ENCODE data around the gene WDR83.
"Not testable (repeated sequence)": the region's sequence is repeated elsewhere in the genome, so short reads cannot be mapped to it uniquely, and the experiment has no call there.

Gene WDR83

DNA sequence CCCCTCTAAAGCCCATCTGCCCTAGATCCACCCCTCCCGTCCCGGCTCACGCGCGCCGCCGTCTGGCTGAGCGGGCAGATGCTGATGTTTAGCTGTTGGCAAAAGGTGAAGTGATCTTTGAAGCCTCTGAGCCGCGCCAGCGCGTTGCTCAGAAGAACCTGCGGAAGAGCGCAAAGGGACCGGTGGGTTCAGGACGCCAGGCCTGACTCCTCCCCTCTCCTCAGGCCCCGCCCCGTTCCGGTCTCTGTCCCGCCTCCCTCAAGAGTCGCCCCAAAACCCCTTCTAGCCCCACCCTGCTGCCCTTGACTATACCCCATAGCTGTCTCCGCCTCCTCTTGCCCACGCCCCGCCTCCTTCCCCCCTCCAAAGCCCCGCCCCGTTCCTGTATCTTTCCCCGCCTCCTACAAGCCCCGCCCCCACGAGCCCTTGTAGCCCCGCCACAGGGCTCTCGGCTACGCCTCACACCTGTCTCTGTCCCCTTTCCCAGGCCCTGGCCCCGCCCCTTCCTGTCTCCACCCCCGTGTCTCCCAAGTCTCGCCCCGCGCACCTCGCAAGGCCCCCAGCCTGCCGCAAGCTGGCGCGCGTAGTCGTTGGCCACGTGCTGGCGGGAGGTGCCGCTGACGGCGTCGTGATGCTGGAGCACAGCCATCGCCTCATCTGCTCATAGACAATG, 9.6 kb upstream of the WDR83 start:
- no peak for DNase-seq

DNA sequence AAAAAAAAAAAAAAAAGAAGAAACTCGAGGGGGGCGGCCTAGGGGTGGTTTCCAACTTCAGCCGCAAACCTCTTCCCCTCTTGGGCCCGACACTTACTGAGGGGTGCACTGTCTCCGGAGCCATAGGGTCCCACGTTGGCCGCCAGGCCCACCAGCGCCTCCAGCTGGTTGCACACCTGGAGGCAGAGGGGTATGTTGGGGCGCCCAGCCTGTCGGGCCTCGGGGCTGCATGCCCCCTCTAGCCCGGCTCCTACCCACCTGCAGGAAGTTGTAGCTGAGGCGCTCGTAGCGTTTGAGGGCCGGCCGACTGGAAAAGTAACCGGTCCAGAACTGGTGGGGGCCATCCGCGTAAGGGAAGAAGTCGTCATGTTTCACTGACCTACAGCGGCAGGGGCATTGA, 8.6 kb upstream of the WDR83 start:
- DNase-seq, result no peak

DNA sequence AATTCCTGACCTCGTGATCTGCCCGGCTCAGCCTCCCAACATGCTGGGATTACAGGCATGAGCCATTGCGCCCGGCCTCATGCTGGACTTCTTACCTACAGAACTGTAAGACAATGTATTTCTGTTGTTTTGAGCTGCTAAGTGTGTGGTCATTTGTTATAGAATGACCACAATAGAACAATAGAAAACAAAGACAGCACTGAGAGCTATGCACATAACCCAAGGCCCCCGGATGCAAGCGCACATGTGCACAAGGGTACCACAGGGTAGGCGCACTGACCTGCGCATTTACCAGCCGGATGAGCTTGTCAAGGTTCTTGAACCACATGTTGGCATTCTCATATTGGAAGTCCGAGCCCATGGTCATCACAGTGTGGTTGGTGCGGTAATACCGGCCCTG, 5.6 kb upstream of the WDR83 start:
- no peak for DNase-seq

DNA sequence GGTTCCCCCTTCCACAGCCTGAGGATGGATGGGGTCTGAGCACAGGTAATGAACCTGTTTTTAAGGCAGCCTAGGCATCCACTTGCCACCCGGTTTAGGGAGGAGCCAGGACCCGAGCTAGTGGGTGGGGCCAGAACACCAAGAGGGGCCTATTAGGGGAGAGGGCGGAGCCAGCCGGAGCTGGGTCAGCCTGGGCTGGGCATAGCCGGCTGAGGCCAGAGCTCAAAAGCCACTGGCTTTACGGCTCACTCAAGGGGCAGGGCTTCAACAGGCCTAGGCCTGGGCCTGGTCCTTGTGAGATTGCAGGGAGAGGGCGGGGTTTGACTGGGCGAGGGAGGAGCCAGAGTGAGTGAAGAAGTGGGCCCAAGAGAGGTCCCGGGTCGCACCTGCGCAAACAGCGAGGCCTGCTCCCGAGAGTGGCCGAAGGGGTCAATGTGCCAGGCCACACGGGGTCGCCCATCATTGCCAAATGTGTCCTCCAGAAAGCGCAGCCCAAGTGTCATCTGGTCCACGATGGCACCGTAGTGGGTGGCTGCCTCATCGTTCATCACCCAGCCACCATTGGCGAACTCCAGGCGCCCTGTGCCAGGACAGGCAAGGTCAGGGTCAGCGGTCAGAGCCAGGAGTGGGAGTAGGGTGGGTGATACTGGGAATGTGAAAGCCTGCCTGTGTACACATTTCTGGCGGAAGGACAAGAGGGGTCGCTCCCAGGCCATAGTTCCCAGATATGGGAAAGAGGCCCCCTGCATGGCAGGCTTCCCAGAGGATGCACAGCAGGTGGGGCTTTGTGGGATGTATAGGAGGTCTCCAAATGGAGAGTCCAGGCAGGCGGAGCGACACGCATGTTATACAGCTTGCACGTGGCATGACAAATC, 2.0 kb upstream of the WDR83 start:
- no peak for DNase-seq

DNA sequence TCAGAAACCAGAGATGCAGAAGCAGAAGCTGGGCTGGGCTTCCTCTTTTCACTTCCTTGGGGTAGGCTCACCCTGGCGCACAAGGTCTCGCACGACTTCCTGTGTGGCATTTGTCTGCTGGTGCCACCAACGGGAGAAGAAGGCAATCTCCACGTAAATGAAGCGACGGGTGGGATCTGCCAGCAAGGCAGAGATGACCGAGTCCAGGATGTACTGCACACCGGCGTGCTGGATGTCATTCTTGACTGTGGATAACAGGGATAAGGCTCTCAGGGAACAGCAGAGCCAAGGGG, 1.4 kb upstream of the WDR83 start:
- DNase-seq, result peak in 3 of 5 donors; percentile 29 to 78 (median 45)

DNA sequence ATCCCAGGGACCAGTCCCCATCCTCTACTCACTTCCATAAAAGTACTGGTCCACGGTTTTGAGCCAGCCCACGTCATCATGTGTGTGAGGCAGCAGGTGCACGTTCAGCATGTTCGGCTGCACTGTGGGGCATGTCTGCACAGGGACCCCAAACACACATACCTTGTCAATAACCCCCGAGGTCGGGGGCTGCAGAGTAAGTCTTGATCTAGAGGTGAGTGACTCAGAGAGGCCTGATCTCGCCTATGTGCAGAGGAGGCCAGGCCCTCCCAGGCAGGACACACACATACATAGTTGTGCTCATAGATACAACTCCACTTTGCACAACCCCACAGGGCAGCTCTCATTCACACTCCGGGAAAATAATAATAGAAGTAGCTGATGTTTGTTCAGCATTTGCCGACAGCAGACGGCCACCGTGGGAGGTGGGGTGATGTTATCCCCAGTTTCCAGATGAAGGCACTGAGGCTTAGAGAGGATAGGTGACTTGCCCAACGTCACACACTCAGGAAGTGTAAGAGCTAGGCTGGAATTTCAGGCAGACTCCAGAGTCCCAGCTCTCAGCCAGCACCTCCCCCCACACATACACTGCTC, 839 bp upstream of the WDR83 start:
- peak in 1 of 5 donors; percentile 25 for DNase-seq

DNA sequence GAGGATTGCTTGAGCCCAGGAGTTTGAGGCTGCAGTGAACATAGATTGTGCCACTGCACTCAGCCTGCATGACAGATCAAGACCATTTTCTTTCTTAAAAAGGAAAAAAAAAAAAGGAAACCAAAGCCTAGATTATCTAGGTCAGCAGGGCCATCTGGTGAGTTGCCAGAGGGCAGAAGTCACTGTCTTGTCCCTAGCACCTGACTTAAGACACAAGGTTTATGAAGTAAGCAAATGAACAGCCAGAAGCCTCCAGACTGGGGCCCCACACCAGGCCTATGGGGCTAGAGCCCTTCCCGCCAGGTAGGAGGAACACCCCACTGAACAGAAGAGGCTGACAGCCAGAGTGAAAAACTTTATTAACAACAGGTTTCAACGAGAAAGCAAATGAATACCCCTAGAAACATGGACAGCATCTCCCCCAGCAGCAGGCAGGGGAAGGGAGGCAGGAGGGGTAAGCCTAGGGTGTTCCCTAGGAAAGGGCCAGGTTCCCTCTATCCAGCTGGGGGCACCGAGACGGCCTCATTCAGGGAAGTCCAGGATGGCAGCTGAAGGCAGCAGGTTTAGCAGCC, 1.2 kb downstream of the WDR83 start:
- no peak for DNase-seq

DNA sequence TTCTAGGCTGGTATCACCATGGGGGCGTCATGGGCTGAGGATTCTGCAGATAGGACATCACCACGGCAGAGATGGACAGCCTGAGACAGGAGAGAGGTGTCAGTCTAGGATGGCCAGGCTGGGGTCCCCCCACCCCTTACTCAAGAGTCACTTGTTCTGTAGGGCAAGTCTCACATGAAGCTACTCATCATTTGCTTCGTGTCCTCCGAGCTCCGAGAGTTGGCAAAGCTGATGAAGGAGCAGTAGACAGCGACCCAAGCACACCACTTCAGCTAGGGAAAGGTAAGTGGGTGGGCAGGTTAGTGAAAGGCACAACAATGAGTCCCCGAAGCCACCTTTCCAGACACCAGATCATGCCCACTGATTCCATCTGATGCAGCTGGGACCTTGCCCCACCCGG, 1.7 kb downstream of the WDR83 start:
- no peak for DNase-seq

DNA sequence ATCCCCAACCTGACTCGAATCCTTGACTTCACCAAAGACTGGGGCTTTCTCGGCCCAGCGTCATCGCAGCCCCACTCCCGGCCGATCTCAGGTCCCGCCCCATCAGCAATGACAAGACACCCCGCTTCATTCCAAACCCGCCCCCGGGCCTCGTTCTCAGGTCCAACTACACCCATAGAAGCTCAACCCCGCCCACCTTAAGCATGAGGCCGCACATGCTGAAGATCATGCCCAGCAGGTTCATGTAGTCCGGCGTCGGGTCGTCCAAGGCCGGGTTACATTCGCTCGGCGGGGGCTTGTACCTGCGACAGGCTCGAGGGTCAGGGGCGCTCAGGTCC, 2.3 kb downstream of the WDR83 start:
- DNase-seq, result peak; percentile 54 to 78 (median 69)

DNA sequence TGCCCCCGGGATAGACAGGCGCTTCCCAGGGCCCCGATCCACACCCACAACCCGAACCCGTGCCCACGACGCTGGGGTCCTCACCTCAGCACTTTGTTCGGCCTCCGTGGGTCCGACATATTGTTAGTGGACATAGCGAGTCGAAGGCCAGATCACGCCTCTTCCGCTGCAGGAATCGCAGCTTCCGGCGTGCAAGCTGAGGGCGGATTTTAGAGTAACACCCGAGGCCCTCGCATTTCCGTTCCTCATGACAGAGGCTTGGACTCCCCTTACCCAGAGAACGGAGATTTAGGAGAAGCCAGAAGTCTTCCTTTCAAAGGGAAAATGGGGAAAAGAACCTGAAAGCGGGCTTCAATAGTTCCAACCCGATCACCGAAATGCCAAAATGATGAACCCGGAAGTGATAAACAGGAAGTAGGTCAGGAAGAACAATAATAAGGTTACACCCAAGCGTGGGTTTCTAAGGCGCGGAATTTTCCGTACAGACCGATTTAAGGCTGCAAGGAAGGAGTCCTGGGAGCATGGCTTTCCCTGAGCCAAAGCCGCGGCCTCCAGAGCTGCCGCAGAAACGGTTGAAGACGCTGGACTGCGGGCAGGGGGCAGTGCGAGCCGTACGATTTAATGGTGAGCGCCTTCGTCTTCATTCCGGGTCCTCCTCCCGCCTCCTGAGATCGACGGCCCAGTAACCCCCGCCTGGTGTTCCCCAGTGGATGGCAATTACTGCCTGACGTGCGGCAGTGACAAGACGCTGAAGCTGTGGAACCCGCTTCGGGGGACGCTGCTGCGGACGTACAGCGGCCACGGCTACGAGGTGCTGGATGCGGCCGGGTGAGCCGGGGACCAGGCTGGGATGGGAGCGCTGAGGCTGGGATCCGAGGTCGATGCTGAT, 2.9 kb downstream of the WDR83 start:
- DNase-seq, result peak; percentile 41 to 81 (median 62)

DNA sequence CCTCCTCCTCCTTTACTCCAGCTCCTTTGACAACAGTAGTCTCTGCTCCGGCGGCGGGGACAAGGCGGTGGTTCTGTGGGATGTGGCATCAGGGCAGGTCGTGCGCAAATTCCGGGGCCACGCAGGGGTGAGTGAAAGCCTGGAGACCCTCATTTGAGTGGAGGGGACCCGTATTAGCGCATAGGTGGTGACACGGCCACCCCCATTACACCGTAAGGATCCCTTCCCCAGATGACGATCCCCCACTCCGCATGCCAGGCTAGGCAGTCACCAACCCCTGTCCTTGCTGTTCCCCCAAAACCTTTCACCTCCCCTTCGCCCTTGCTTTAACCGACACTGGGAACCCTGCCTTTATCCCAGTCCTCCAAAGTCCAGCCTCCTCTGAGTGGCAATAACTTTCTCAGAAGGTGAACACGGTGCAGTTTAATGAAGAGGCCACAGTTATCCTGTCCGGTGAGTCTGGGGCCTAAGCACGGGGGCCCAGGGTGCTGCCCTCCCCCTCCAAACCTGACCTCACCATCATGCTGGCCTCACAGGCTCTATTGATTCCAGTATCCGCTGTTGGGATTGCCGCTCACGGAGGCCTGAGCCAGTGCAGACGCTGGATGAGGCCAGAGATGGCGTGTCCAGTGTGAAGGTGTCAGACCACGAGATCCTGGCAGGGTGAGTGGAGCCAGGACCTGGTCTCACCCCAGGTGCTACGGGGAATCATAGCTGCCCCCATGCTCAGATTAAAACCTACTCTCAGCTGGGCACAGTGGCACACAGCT, 3.7 kb downstream of the WDR83 start:
- DNase-seq, result no peak

DNA sequence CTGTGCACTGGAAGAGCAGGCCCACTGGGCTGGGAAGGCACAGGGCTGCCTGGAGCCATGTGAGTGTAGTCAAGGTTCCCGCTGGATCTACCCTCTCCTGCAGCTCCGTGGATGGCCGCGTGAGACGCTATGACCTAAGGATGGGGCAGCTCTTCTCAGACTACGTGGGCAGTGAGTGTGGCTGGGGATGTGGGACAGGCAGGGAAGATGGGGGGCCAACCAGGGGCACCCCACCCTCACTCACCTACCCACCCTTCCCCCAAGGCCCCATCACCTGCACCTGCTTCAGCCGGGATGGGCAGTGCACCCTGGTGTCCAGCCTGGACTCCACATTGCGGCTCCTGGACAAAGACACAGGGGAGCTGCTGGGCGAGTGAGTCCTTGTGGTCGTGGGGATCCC, 6.1 kb downstream of the WDR83 start:
- no peak for DNase-seq

DNA sequence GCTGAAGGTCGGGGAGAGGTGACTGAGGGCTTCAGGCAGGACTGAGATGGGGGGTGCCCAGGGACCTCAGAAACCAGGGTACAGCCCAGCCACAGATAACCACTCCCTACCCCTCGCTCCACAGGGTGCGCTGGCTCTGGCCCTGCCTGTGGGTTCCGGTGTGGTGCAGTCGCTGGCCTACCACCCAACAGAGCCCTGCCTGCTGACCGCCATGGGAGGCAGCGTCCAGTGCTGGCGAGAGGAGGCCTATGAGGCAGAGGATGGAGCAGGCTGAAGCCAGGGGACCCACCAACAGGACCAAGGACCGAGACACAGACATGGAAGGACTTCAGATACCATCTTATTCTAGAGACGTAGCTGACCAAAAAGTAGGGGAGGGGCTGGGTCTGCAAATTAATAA, 8.8 kb downstream of the WDR83 start:
- DNase-seq, result no peak

DNA sequence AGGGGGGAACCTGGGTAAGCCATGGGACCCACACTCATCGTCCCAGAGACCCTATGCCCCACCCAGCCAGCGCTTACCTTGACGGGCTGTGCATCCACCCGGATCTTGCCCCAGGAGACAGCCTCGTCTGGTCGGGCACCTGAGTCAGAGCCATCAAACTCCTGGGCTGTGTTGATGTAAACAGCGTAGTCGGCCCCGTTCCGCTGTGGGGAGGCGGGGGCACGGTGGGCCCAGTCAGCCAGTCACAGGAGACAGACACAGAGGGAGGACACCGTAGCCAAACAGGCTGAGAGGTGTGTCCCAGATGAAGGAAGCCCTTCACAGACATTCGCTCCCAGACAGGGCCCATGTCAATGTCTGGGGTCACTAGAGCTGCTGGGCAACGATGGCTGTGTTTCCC, 9.3 kb downstream of the WDR83 start:
- no peak for DNase-seq

DNA sequence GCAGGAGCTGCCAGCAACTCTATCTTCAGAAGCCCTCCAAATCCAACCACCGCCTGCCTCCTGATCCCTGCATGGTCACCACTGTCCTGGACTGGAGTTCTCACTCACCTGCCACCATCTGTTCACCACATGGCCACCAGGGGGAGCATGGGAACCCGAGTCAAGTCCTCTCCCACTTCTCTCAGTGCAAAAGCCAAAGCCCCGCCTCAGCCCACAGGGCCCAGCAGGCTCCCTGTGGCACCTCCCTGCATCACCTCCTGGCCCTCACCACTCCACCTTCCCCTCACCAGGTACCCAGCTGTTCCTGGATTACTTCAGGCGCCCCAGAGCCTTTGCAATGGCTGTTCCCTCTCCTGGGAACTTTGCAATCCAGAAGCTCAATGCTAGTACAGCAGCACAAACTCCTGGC, 9.8 kb downstream of the WDR83 start:
- peak; percentile 63 to 82 (median 71) for DNase-seq

DNA sequence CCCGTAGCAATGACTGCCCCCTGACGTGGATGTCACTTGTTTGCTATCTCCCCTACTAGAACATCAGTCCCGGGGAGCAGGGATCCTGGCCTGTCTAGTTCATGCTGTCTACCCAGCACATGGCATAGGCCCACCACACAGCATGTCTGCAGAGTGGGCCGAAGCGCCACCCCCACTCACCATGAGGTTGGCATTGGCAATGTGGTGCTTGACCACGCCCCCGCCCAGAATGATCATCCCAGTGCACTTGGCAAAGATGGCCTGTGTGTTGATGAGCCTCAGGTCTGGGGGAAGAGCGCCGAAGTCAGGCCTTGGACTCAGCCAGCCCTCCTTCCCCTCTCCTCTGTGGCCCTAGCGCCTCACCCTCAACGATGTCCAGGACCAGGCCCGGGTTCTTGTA, 10.3 kb downstream of the WDR83 start:
- no peak for DNase-seq

DNA sequence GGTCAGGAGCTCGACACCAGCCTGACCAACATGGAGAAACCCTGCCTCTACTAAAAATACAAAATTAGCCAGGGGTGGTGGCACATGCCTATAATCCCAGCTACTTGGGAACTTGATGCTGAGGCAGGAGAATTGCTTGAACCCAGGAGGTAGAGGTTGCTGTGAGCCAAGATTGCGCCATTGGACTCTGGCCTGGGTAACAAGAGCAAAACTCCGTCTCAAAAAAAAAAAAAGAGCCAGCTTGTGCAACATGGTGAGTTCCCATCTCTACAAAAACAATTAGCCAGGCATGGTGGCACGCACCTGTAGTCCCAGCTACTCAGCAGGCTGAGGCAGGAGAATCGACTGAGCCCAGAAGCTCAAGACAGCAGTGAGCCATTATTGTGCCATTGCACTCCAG, 11.4 kb downstream of the WDR83 start:
- not testable (repeated sequence) for DNase-seq

DNA sequence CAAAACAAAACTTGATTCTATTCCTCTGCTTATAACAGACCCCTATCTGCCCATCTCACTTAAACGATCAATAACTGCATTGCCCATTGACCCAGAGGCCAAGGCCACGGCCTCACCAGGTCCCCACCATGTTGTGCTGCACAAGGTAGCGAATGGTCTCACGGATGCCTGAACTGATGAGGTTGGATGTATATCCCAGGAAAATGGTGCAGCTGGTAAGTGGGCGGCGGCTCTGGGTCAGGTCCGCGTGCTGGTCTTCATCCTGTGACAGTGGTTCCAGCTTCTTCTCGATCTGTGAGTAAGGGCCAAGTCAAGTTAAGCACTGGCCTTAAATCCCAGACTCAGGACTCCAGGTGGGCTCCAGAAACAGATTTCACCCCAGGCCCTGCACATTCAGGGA, 13.4 kb downstream of the WDR83 start:
- no peak for DNase-seq

DNA sequence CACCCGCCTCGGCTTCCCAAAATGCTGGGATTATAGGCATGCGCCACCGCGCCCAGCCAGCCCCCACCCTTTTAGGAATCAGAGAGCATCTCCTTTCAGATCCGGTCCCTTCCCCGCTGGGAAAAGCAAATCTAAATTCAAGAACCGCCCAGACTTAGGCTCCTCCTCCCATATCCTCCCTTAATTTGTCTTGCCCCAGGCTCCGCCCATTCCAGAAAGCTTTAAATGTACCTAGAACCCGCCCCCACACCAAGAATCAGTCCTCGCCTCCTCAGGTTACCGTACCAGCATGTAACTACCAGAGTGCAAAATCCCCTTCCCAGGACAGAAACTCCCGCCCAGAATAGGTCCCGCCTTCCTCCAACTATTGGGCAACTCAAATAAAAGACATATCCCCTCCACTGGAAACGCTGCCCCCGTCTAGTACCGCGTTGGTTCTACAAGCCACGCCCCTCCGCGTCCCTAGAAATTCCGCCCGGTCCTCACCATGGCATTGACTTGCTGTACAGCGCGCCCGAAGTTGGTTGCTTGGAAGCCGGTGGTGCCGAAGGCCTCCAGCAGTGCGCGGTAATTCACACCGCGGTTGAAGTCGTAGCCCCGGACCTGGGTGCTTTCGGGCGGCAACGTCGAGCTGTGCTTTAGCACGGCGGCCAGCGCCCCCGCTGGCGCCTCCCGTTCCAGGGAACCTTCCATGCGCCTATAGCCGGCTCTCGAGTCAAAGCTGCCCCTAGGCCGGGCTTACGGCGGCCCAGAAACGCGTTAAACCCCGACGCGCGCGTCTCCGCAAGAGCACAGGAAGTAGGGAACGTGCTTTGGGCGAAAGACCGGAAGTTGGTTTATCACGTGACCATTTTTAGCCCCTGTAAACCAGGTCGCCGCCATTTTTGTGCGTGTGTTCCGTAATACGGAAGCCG, 14.7 kb downstream of the WDR83 start, which contains the start of gene DHPS:
DHPS (minus strand) TSS at position 807 of the 914 bp plus-strand sequence; CDS start at position 693, 114 bp downstream.
- peak; percentile 80 to 98 (median 89) for DNase-seq

DNA sequence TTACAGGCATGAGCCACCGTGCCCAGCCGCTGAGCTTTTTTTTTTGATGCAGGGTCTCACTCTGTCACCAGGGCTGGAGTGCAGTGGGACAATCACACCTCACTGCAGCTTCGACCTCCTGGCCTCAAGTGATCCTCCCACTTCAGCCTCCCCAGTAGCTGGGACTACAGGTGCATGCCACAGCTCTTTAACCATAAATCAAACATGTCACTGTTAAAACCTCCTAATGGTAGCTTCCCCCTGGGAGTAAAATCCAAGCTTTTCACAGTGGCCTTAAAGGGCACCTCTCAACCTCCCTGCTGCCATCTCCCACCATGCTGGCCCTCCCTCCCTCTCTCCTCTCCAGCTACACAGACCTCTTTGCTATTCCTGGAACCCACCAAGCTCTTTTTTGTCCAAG, 19.2 kb downstream of the WDR83 start:
- DNase-seq, result no peak
